Right atrium auricular region (tissue), 2 donors: ENCODE results near the gene CYP2W1. TPM values are rescaled to one million over a fixed set of nuclear protein-coding genes. Genes with fewer than 3 reads are reported as not detected.
"Not testable (repeated sequence)": the region's sequence is repeated elsewhere in the genome, so short reads cannot be mapped to it uniquely, and the experiment has no call there.

Experiments used
- DNase-seq: peaks from one replicate; pipeline ENCODE4 v3.0.0-alpha.2; 2019; ENCODE audit warnings: low spot score
- H3K27ac ChIP-seq, 2 donors: fragments of 200-600 bp; sonication (generic); 1 replicate in 1 of 2; 2 replicates in 1 of 2; pipeline ENCODE4 v1.5.1; 2016 to 2019
- H3K27me3 ChIP-seq, 2 donors: fragments of 200-600 bp; sonication (generic); one replicate each; pipeline versions ENCODE4 v1.5.1 to v1.6.0; 2017 to 2019
- H3K36me3 ChIP-seq: fragments of 200-600 bp; sonication (generic); one replicate; pipeline ENCODE4 v1.5.1; 2016
- H3K4me1 ChIP-seq, 2 donors: fragments of 200-600 bp; sonication (generic); one replicate each; pipeline versions ENCODE4 v1.5.1 to v1.6.0; 2017 to 2019
- H3K4me3 ChIP-seq, 2 donors: fragments of 200-600 bp; sonication (generic); 1 replicate in 1 of 2; 2 replicates in 1 of 2; pipeline ENCODE4 v1.5.1; 2017 to 2019; ENCODE audit warnings: mild to moderate bottlenecking in 1 of 2, moderate library complexity in 1 of 2
- H3K9me3 ChIP-seq, 2 donors: fragments of 200-600 bp; sonication (generic); one replicate each; pipeline ENCODE4 v1.5.1; 2019
- CTCF ChIP-seq, 2 donors: fragments of 200-600 bp; sonication (generic); IDR thresholded peaks; one replicate each; pipeline ENCODE4 v1.5.1; 2019; ENCODE audit warnings: antibody characterized with exemption in 2 of 2
- total RNA-seq, 2 donors: library from RNA; depleted of rRNA; stranded (reverse); fragments of >200 nt; gene quantifications; one replicate each; pipeline ENCODE4 v1.1.0, GENCODE V29; 2016

Gene CYP2W1
- total RNA-seq, 2 donors from 2014 or later, result not detected

DNA sequence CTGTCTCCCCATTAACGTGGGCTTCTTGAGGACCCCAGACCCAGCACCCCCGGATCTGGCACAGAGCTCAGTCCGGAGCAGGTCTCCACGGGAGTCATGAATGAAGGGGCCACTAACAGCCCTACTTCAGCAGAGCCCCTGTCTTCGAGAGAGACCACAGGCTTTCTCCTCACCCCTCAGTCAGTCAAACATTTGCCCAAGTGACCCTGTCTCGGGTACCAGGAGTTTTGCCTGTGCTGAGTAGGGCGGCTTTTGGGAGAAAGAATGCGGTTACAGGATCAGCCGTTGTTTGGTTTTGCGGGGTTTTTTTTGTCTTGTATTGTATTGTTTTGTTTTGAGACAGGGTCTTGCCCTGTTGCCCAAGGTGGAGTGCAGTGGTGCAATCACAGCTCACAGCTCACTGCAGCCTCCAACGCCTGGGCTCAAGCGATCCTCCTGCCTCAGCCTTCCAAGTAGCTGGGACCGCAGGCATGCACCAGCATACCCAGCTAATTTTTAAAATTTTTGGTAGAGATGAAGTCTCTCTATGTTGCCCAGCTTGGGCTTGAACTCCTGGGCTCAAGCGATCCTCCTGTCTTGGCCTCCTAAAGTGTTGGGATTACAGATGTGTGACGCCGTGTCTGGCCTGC lies 45.0 kb upstream of the CYP2W1 start:
- no peak overlapping the region for H3K4me3 ChIP-seq
- H3K27me3 ChIP-seq, result no peaks in the 10 kb centered on the region
- H3K36me3 ChIP-seq, result no peaks in the 10 kb centered on the region
- no peak for TF ChIP-seq CTCF (IDR thresholded peaks at IDR 0.05)
- no peak for DNase-seq
- H3K27ac ChIP-seq, result no peak overlapping the region
- no peaks in the 10 kb centered on the region for H3K4me1 ChIP-seq
- H3K9me3 ChIP-seq, result no peaks in the 10 kb centered on the region

DNA sequence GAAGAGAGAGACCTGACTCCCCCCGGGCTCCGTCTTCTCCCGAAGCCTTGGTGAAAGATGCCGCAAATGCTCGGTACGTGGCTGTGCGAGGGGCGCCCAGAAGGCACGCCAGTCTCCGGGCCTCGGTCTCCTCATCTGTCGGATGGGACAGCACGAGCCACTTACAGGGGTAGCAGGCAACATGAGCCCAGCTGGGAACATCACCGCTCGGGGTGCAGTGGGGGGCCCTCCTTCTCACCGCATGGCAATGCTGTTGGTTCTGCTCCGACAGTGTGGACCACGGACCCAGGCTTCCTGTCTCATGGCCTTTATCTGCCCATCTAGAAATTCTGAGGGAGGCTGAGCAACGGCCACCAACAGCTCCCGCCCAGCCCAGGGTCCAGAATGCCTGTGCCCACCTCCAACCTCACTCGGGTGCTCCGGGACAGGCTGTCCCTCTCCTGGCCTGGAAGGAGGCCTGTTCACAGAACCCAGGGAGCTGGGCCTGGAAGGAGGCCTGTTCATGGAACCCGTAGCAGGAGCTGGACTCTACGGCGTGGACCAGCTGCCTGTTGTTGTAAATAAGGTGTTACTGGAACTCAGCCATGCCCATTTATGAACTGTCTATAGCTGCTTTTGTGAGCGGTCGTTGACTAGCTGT lies 44.3 kb upstream of the CYP2W1 start:
- TF ChIP-seq CTCF (IDR thresholded peaks at IDR 0.05), result no peak
- no peaks in the 10 kb centered on the region for H3K4me1 ChIP-seq
- no peak overlapping the region for H3K4me3 ChIP-seq
- H3K27ac ChIP-seq, result no peak overlapping the region
- H3K9me3 ChIP-seq, result no peaks in the 10 kb centered on the region
- H3K27me3 ChIP-seq, result no peaks in the 10 kb centered on the region
- H3K36me3 ChIP-seq, result no peaks in the 10 kb centered on the region
- no peak for DNase-seq

DNA sequence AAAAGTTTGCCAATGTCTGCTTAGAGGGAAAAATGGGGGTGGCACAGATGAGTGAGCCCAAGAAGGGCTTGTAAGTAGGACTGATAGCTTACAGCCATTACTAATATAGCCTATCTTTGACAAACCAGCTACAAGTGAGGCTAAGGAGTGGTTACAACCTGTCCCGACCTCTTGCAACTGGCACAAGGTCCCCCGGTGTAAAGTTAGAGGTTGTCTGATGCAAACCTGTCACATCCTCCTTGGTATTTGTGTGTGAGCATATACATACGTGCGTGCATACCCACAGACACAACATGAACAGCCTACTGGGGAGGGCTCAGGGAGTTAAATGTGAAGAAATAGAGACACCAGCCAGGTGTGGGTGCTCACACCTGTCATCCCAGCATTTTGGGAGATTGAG lies 43.1 kb upstream of the CYP2W1 start:
- TF ChIP-seq CTCF (IDR thresholded peaks at IDR 0.05), result no peak
- no peak overlapping the region for H3K4me3 ChIP-seq
- H3K27ac ChIP-seq, result no peak overlapping the region
- no peaks in the 10 kb centered on the region for H3K9me3 ChIP-seq
- no peaks in the 10 kb centered on the region for H3K36me3 ChIP-seq
- no peaks in the 10 kb centered on the region for H3K27me3 ChIP-seq
- no peaks in the 10 kb centered on the region for H3K4me1 ChIP-seq
- no peak for DNase-seq

GRCh38 chr7:940599-941408 lies 42.2 kb upstream of the CYP2W1 start:
- DNase-seq, result no peak
- TF ChIP-seq CTCF (IDR thresholded peaks at IDR 0.05), result no peak
- H3K36me3 ChIP-seq, result no peaks in the 10 kb centered on the region
- H3K9me3 ChIP-seq, result no peaks in the 10 kb centered on the region
- H3K27ac ChIP-seq, result no peak overlapping the region
- no peaks in the 10 kb centered on the region for H3K27me3 ChIP-seq
- no peaks in the 10 kb centered on the region for H3K4me1 ChIP-seq
- no peak overlapping the region for H3K4me3 ChIP-seq

GRCh38 chr7:943793-944192 lies 39.2 kb upstream of the CYP2W1 start:
- H3K36me3 ChIP-seq, DNase-seq, H3K4me3 ChIP-seq, H3K27ac ChIP-seq, H3K4me1 ChIP-seq, H3K9me3 ChIP-seq, H3K27me3 ChIP-seq: not testable (repeated sequence)

GRCh38 chr7:944744-945143 lies 38.2 kb upstream of the CYP2W1 start:
- H3K4me1 ChIP-seq, result no peaks in the 10 kb centered on the region
- no peaks in the 10 kb centered on the region for H3K27me3 ChIP-seq
- H3K4me3 ChIP-seq, result no peak overlapping the region

More at GRCh38 chr7:944744-945143, 38.2 kb upstream of the CYP2W1 start:
- DNase-seq, result no peak
- Histone ChIP-seq H3K27ac (no peak overlapping the region), H3K36me3 (no peaks in the 10 kb centered on the region), H3K9me3 (no peaks in the 10 kb centered on the region)
- TF ChIP-seq CTCF (IDR thresholded peaks at IDR 0.05), result no peak
